Astrocyte (in vitro differentiated cells and primary cell): ENCODE measurements around the gene COL19A1. TPM values are rescaled to one million over a fixed set of nuclear protein-coding genes. Genes with fewer than 3 reads are reported as not detected.

Source experiments
- DNase-seq: peaks from one replicate; pipeline ENCODE4 v3.0.0-alpha.2; 2010; ENCODE audit warnings: low read depth
- FAIRE-seq: peaks from 2 replicates; lab custom pipeline; 2011; peaks lifted over from hg19 to GRCh38; lab: Jason Lieb, UNC
- H2AFZ ChIP-seq: 2 replicates; pipeline ENCODE4 v1.6.0; 2012; ENCODE audit warnings: low read depth, low read length, inconsistent platforms
- H3K27ac ChIP-seq: 2 replicates; pipeline ENCODE4 v1.5.1; 2011; ENCODE audit warnings: low read depth, low read length, inconsistent platforms
- H3K27me3 ChIP-seq: 2 replicates; pipeline ENCODE4 v1.6.0; 2011; ENCODE audit warnings: low read length, inconsistent platforms; ENCODE audit not compliant: insufficient read depth
- H3K36me3 ChIP-seq: 2 replicates; pipeline ENCODE4 v1.5.1; 2011; ENCODE audit warnings: low read length, inconsistent platforms; ENCODE audit not compliant: insufficient read depth
- H3K4me1 ChIP-seq: 2 replicates; pipeline ENCODE4 v1.5.1; 2011; ENCODE audit warnings: low read length, inconsistent platforms; ENCODE audit not compliant: insufficient read depth
- H3K4me2 ChIP-seq: 2 replicates; pipeline ENCODE4 v1.6.0; 2012; ENCODE audit warnings: low read length, inconsistent platforms
- H3K4me3 ChIP-seq: 2 replicates; pipeline ENCODE4 v1.5.1; 2011; ENCODE audit warnings: low read depth, mild to moderate bottlenecking, low read length, inconsistent platforms; ENCODE audit not compliant: insufficient read depth
- H3K79me2 ChIP-seq: 2 replicates; pipeline ENCODE4 v1.6.0; 2012; ENCODE audit warnings: mild to moderate bottlenecking, low read length, inconsistent platforms; ENCODE audit not compliant: insufficient read depth
- H3K9ac ChIP-seq: 2 replicates; pipeline ENCODE4 v1.6.0; 2012; ENCODE audit warnings: mild to moderate bottlenecking, low read length, inconsistent platforms
- H3K9me3 ChIP-seq: 2 replicates; pipeline ENCODE4 v1.5.1; 2012; ENCODE audit warnings: low read depth, mild to moderate bottlenecking, low read length, inconsistent platforms; ENCODE audit not compliant: insufficient read depth
- H4K20me1 ChIP-seq: 2 replicates; pipeline ENCODE4 v1.6.0; 2012; ENCODE audit warnings: low read length, inconsistent platforms; ENCODE audit not compliant: insufficient read depth
- H3K27ac Mint-ChIP-seq: one replicate; pipeline ENCODE4 v1.8.0; 2021; ENCODE audit warnings: mild to moderate bottlenecking, mixed read lengths; ENCODE audit not compliant: unreplicated experiment
- H3K27me3 Mint-ChIP-seq: one replicate; pipeline ENCODE4 v1.8.0; 2021; ENCODE audit warnings: low read depth, mixed read lengths; ENCODE audit not compliant: unreplicated experiment
- H3K36me3 Mint-ChIP-seq: one replicate; pipeline ENCODE4 v1.8.0; 2021; ENCODE audit warnings: low read depth, mixed read lengths; ENCODE audit not compliant: unreplicated experiment
- H3K4me1 Mint-ChIP-seq: one replicate; pipeline ENCODE4 v1.8.0; 2021; ENCODE audit warnings: low read depth, mixed read lengths; ENCODE audit not compliant: unreplicated experiment
- H3K4me3 Mint-ChIP-seq: one replicate; pipeline ENCODE4 v1.8.0; 2021; ENCODE audit warnings: mild to moderate bottlenecking, moderate library complexity, mixed read lengths; ENCODE audit not compliant: unreplicated experiment
- H3K9me3 Mint-ChIP-seq: one replicate; pipeline ENCODE4 v1.8.0; 2021; ENCODE audit warnings: mild to moderate bottlenecking, mixed read lengths; ENCODE audit not compliant: unreplicated experiment
- CTCF ChIP-seq: IDR thresholded peaks from 2 replicates; pipeline ENCODE4 v1.5.1; 2011; ENCODE audit warnings: low read depth, mild to moderate bottlenecking, inconsistent platforms, low read length, moderate library complexity; ENCODE audit not compliant: insufficient read depth
- EZH2 ChIP-seq: IDR thresholded peaks from 2 replicates; pipeline ENCODE4 v1.6.1; 2012; ENCODE audit warnings: mild to moderate bottlenecking, low read length, inconsistent platforms; ENCODE audit not compliant: insufficient read depth
- total RNA-seq: library from RNA; stranded (reverse); gene quantifications from 2 replicates; pipeline ENCODE4 v1.2.1, GENCODE V29; 2021

COL19A1 gene
- total RNA-seq, 1 donor from 2014 or later: 0.18 TPM

DNA sequence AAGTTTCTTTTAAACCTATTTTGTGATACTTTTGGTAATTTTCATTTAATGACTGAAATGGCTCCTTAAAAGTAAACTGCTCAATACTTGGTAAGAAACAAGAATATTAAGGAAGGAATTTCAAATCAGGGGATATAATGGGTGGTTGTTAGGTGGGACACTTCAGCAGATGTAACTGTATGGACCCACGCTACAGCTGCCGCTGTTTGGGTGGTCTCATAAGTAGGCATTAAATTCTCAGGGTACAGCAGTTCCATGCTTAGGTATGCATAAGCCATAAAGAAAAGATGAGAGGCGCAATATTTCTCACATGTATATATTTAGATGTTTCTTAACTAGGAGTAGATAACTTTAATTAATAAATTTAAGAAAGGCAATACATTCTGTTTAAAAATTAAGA, 35.0 kb downstream of the COL19A1 start:
- Mint-ChIP-seq H3K27ac (no peak overlapping the region), H3K27me3 (no peaks in the 10 kb centered on the region), H3K36me3 (no peaks in the 10 kb centered on the region), H3K4me1 (no peaks in the 10 kb centered on the region), H3K4me3 (no peak overlapping the region), H3K9me3 (no peaks in the 10 kb centered on the region)
- TF ChIP-seq CTCF (no peak), EZH2 (no peak)
- no peak overlapping the region for H3K9ac ChIP-seq
- H3K36me3 ChIP-seq: no peaks in the 10 kb centered on the region
- H3K27me3 ChIP-seq: no peaks in the 10 kb centered on the region
- H3K9me3 ChIP-seq: no peaks in the 10 kb centered on the region
- DNase-seq: no peak
- no peaks in the 10 kb centered on the region for H3K4me1 ChIP-seq
- no peak overlapping the region for H3K4me2 ChIP-seq
- no peak for FAIRE-seq
- H3K79me2 ChIP-seq: no peaks in the 10 kb centered on the region
- no peak overlapping the region for H2AFZ ChIP-seq
- no peak overlapping the region for H3K27ac ChIP-seq
- no peaks in the 10 kb centered on the region for H4K20me1 ChIP-seq
- H3K4me3 ChIP-seq: no peak overlapping the region

DNA sequence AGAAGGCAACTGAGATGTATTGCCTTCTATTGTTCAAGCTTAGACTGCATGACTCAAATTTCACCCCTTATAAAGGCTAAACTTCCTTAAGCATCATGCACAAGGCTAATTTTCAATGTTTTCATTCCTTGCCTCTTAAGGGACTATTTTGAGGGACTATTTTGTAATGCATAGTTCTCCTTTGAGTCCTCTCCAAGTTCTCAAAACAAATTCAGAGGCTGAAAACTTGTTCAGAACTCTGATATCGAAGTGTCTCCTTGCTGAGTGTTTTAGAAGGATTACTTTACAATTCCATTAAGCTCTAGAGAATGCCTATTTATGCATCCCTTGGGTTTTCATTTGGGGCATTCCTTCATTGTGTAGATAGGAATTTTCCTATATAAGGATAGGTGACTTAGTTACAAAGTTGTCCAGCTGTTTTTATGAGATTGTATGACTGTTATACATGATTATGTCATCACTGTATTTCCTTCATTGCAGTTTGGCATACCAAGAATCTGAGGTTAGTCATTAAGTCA, 41.7 kb downstream of the COL19A1 start:
- TF ChIP-seq EZH2 (no peak), CTCF (no peak)
- Mint-ChIP-seq H3K27me3 (no peaks in the 10 kb centered on the region), H3K4me3 (no peak overlapping the region), H3K9me3 (no peaks in the 10 kb centered on the region), H3K4me1 (peaks cover 6% of the 10 kb centered on the region), H3K27ac (no peak overlapping the region), H3K36me3 (no peaks in the 10 kb centered on the region)
- H3K9me3 ChIP-seq: no peaks in the 10 kb centered on the region
- H3K36me3 ChIP-seq: no peaks in the 10 kb centered on the region
- H4K20me1 ChIP-seq: no peaks in the 10 kb centered on the region
- FAIRE-seq (no peak), DNase-seq (peak; percentile 10)
- H3K4me2 ChIP-seq: peak overlapping the region; percentile 45
- no peak overlapping the region for H3K9ac ChIP-seq
- H3K4me1 ChIP-seq: no peaks in the 10 kb centered on the region
- H3K27me3 ChIP-seq: no peaks in the 10 kb centered on the region
- no peak overlapping the region for H3K27ac ChIP-seq
- no peaks in the 10 kb centered on the region for H3K79me2 ChIP-seq
- H2AFZ ChIP-seq: peak overlapping the region; percentile 27
- H3K4me3 ChIP-seq: no peak overlapping the region

DNA sequence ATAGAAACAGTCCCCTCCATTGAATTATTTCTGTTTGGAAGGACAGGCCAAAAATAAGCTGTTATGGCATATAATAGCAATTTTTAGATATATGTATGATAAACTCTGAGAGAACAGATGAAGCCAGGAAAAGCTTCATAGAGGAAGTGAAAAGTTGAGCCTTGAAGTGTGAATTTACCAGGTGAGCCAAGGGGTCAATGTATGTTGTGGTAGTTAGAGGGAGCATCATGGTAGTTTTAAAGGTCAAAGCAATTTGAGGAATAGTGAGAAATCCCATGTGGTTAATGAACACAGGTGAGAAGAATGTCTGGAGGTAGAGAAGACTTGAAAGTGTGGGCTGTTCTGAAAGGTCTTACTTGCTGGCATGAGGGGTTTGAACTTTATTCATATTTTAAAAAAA, 47.0 kb downstream of the COL19A1 start:
- FAIRE-seq: no peak
- H3K9me3 Mint-ChIP-seq: peaks cover 2% of the 10 kb centered on the region
- Histone ChIP-seq H3K36me3 (no peaks in the 10 kb centered on the region), H3K4me3 (no peak overlapping the region), H3K4me1 (peaks cover 8% of the 10 kb centered on the region), H3K27ac (no peak overlapping the region), H3K9me3 (no peaks in the 10 kb centered on the region), H2AFZ (no peak overlapping the region), H3K4me2 (no peak overlapping the region), H3K79me2 (no peaks in the 10 kb centered on the region), H4K20me1 (no peaks in the 10 kb centered on the region), H3K27me3 (no peaks in the 10 kb centered on the region), H3K9ac (no peak overlapping the region)
- DNase-seq: no peak
- no peak overlapping the region for H3K4me3 Mint-ChIP-seq
- H3K27ac Mint-ChIP-seq: no peak overlapping the region
- no peak for TF ChIP-seq EZH2
- TF ChIP-seq CTCF: no peak
- peaks cover 6% of the 10 kb centered on the region for H3K4me1 Mint-ChIP-seq
- no peaks in the 10 kb centered on the region for H3K27me3 Mint-ChIP-seq
- H3K36me3 Mint-ChIP-seq: no peaks in the 10 kb centered on the region
